GM13976 (cell line): Measurements from ENCODE around the gene KCNMB2.

ENCODE experiments used
- DNase-seq: peaks from one replicate; pipeline ENCODE4 v3.0.0; 2012; ENCODE audit warnings: low spot score
- CTCF ChIP-seq: IDR thresholded peaks from 2 replicates; pipeline ENCODE4 v1.5.1; 2012; ENCODE audit warnings: borderline replicate concordance, mild to moderate bottlenecking; ENCODE audit not compliant: insufficient read depth; ENCODE audit errors: extremely low read depth, missing control alignments, control extremely low read depth
- in situ Hi-C: fragments of 300-500 bp; cut with MboI; formaldehyde crosslinking; loops from one replicate; pipeline ENCODE4 v1.12.0; 2022; ENCODE audit warnings: low sequenced_read_pairs, mixed read lengths, inconsistent platforms; ENCODE audit not compliant: unreplicated experiment

The KCNMB2 gene

DNA sequence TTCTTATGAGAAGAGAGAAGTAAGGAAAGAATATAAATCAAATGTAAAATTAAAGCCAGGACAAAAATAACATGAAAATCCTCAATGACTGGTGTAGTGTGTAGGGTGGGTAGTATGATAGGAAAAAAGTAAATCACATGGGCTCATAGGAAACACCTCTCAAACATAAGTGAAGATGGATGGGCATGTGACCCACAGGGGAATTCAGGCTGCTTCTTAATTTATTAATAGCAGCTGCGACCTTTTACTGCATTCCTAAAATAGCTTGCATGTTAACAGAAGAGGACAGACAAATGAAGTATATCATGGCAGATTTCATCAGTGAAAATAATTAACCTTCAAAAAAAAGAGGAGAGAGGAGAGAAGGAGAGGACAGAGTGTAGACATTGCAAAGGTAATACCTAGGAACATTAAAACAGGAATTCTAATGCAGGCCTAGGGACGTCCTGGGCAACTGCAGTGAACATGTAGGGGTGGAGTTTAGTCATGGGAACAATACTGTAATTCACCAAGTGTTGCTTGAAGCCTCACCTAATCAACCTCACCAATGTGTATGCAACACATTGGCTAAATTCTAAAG, 132.9 kb downstream of the KCNMB2 start:
- no peak for DNase-seq
- no peak for TF ChIP-seq CTCF
- in situ Hi-C loops: no loop called here

GRCh38 chr3:178669758-178670157, 133.5 kb downstream of the KCNMB2 start:
- DNase-seq: no peak
- in situ Hi-C loops: no loop called here
- no peak for TF ChIP-seq CTCF

GRCh38 chr3:178671377-178671776, 135.1 kb downstream of the KCNMB2 start:
- TF ChIP-seq CTCF: no peak
- no peak for DNase-seq
- in situ Hi-C loops: no loop called here

GRCh38 chr3:178671791-178672190, 135.6 kb downstream of the KCNMB2 start:
- no peak for TF ChIP-seq CTCF
- DNase-seq: no peak
- in situ Hi-C loops: no loop called here

- in situ Hi-C loops: no loop called here
- no peak for TF ChIP-seq CTCF
- DNase-seq: no peak
These were observed 136.0 kb downstream of the KCNMB2 start for GRCh38 chr3:178672275-178672674.

DNA sequence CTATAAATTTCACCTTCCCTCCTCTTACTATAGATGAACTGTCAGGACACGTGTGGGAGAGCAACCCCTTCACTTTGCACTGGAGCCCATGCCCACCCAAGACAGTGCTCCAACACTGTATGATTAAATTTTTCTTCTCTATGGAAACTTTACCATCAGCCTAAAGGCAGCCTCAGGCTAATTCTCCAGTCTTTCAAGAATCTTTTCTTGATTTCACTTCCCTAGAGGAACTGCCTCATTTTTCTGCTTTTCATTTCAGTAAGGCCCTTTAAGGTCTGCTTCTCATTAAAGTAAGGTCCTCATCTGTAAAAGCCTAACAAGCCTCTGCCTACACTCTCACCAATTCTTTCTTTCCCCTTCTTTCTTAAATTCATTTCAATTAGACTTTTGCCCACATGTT, 137.3 kb downstream of the KCNMB2 start:
- no peak for DNase-seq
- in situ Hi-C loops: no loop called here
- no peak for TF ChIP-seq CTCF
